Measurements from ENCODE around the gene ZFP30.
"Not testable (repeated sequence)": the region's sequence is repeated elsewhere in the genome, so short reads cannot be mapped to it uniquely, and the experiment has no call there.

The ZFP30 gene

GRCh38 chr19:37655301-37655688 lies at the start of gene ZFP30:
ZFP30 (minus strand) TSS chr19:37655465; CDS start chr19:37647822, 7,643 bp downstream.
- peak; percentile 83 for DNase-seq

- DNase-seq = no peak
Observed at GRCh38 chr19:37699057-37699456, 43.8 kb upstream of the ZFP30 start.

- no peak for DNase-seq
Observed at GRCh38 chr19:37698216-37698615, 43.0 kb upstream of the ZFP30 start.

GRCh38 chr19:37695144-37695899 lies 40.1 kb upstream of the ZFP30 start:
- DNase-seq = no peak

GRCh38 chr19:37692956-37693620 lies 37.8 kb upstream of the ZFP30 start:
- no peak for DNase-seq

- peak; percentile 89 for DNase-seq
Observed at GRCh38 chr19:37691881-37692504, 36.7 kb upstream of the ZFP30 start.

GRCh38 chr19:37683520-37683919 lies 28.3 kb upstream of the ZFP30 start:
- no peak for DNase-seq

- DNase-seq = no peak
Observed at GRCh38 chr19:37669450-37669914, 14.2 kb upstream of the ZFP30 start.

GRCh38 chr19:37657157-37657556 lies 1.9 kb upstream of the ZFP30 start:
- not testable (repeated sequence) for DNase-seq

- peak; percentile 93 for DNase-seq
Observed at GRCh38 chr19:37655689-37656371, 565 bp upstream of the ZFP30 start.

GRCh38 chr19:37654629-37655300 lies 500 bp downstream of the ZFP30 start:
- peak; percentile 57 for DNase-seq

- no peak for DNase-seq
Observed at GRCh38 chr19:37654118-37654517, 1.1 kb downstream of the ZFP30 start.

GRCh38 chr19:37635076-37636056 lies 19.9 kb downstream of the ZFP30 start:
- DNase-seq = no peak

- DNase-seq = no peak
Observed at GRCh38 chr19:37594982-37595382, 60.3 kb downstream of the ZFP30 start.

GRCh38 chr19:37594304-37594981 lies 60.8 kb downstream of the ZFP30 start, which contains the start of the genes ZNF540 and ZNF571:
ZNF540 (plus strand) TSS chr19:37594876; CDS start chr19:37598448, 3,572 bp downstream.
ZNF571 (minus strand) TSS chr19:37594792; CDS start chr19:37586676, 8,116 bp downstream.
- peak; percentile 94 for DNase-seq

GRCh38 chr19:37593996-37594303 lies 61.3 kb downstream of the ZFP30 start:
- no peak for DNase-seq

- DNase-seq = no peak
Observed at GRCh38 chr19:37583340-37583739, 71.9 kb downstream of the ZFP30 start.

GRCh38 chr19:37572203-37572602 lies 83.1 kb downstream of the ZFP30 start:
- DNase-seq = no peak

- no peak for DNase-seq
Observed at GRCh38 chr19:37565370-37565669, 89.9 kb downstream of the ZFP30 start.

- DNase-seq = no peak
Observed at GRCh38 chr19:37564624-37565369, 90.5 kb downstream of the ZFP30 start.

Measured in NCI-H2171 treated with DMSO at 0.1 percent for 48 hours (cell line).